Measurements from ENCODE around the gene DAGLB.

DNA sequence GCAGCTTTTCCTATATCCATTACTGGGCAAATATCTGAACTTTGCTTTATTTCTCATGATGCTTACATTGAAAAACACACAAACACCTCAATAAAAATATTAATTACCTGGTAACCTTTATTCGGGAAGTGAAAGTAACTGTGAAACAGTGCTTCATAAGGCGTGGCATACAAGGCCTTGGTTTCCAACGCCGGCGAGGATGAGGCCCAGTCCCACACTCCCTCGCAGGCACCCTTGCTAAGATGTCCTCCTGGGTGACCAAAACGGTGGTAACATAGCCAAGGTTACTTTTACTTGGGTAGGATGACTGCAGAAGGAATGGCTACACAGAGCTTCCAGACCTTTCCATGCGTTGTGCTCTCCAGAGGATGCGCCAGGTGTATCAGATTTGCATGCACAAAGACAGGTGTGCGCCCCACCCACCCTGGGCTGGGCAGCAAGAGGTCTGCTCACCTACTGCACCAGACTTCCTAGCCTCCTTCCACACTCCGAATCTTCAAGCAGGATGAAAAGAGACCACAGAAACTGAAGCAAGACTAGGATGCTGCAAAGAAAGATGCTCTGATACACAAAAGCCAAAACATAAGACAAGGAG is 13.3 kb upstream of the DAGLB start:
- TF ChIP-seq ZNF274 (IDR thresholded peaks at IDR 0.05; ENCODE audit: low read depth, low read length) (no peak), SUZ12 (IDR thresholded peaks at IDR 0.05; ENCODE audit: extremely low read depth, insufficient read depth, insufficient read length) (no peak), YY1 (IDR thresholded peaks at IDR 0.05; ENCODE audit: insufficient read depth, insufficient read length) (no peak)
